ENCODE data around the gene SNCG. TPM values are rescaled to one million over a fixed set of nuclear protein-coding genes. Genes with fewer than 3 reads are reported as not detected.

SNCG gene
- total and polyA plus RNA-seq, 8 donors: 3.7 to 15.0 (median 5.5) TPM

DNA sequence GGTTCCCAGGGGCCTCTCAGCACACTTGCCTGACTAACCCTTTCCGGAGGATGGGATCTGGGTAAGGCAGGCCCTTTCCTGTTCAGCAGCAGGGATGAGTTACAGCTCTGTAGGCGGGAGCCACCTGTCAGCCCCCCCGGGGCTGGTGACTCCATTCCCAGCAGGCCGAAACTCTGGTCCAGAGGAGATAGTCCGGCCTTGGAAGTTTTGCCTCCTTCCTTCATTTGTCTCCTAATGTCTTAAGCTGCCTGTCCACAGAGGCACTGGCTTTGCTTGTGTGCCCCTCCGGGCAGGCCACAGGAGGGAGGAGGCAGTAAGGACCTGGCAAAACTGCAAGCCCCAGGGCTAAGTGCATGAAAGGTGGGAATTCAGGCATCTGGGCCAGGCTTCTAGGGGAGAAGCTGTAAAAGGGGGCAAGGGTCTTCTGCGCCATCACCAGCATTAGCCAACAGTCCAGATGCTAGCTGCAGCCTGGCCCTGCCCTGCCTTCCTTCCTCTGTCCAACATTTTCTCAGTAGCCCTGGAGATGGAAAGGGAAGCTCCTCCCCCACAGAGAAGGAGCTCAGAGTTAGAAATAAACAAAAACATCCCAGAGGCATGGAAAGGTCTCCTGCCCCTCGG lies 11.1 kb downstream of the SNCG start:
- DNase-seq: peak in 2 of 4 donors; percentile 24 to 60
- Histone ChIP-seq H3K9me3 (no peaks in the 10 kb centered on the region), H3K27ac (peak overlapping the region; percentile 89 to 92), H3K36me3 (no peaks in the 10 kb centered on the region), H3K27me3 (peaks cover 0 to 49% of the 10 kb centered on the region in 2 donors), H3K4me3 (peak overlapping the region; percentile 52 to 56), H3K4me1 (peaks cover 32 to 58% of the 10 kb centered on the region in 2 donors)
- TF ChIP-seq, protein P1, sequence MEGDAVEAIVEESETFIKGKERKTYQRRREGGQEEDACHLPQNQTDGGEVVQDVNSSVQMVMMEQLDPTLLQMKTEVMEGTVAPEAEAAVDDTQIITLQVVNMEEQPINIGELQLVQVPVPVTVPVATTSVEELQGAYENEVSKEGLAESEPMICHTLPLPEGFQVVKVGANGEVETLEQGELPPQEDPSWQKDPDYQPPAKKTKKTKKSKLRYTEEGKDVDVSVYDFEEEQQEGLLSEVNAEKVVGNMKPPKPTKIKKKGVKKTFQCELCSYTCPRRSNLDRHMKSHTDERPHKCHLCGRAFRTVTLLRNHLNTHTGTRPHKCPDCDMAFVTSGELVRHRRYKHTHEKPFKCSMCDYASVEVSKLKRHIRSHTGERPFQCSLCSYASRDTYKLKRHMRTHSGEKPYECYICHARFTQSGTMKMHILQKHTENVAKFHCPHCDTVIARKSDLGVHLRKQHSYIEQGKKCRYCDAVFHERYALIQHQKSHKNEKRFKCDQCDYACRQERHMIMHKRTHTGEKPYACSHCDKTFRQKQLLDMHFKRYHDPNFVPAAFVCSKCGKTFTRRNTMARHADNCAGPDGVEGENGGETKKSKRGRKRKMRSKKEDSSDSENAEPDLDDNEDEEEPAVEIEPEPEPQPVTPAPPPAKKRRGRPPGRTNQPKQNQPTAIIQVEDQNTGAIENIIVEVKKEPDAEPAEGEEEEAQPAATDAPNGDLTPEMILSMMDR (IDR thresholded peaks at IDR 0.05): no peak
- ATAC-seq: no peak
- intact Hi-C loops (cut with DNase I): no loop called here

DNA sequence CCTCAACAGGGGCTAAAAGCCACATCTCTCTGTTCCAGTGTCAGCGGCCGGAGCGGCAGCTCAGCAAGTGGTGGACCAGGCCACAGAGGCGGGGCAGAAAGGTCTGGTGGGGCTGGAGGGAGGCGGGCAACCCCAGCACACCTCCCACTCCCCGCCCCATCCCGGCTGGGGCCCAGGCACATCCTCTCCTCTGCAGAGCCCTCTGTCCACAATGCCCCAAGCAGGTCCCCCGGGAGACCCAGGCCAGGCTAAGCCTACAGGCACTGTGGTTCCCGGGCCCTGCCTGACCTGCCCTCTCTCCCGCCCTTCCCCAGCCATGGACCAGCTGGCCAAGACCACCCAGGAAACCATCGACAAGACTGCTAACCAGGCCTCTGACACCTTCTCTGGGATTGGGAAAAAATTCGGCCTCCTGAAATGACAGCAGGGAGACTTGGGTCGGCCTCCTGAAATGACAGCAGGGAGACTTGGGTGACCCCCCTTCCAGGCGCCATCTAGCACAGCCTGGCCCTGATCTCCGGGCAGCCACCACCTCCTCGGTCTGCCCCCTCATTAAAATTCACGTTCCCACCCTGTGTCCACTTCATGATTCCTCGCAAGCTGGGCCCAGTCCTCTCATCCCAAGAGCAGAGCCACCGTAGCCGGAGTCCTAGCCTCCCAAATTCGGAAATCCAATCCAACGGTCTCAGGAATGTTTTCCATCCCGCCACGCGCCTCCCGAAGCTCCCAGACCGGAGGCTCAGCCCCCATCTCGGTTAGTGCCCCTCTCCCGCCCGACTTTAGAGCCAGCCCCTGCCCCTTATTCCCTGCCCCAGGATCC lies 12.0 kb downstream of the SNCG start:
- no peaks in the 10 kb centered on the region for H3K36me3 ChIP-seq
- no peaks in the 10 kb centered on the region for H3K9me3 ChIP-seq
- ATAC-seq (peak; percentile 59), DNase-seq (peak in 3 of 4 donors; percentile 50 to 89 (median 77))
- peak overlapping the region; percentile 89 to 92 for H3K27ac ChIP-seq
- intact Hi-C loops (cut with DNase I): no loop called here
- H3K27me3 ChIP-seq: peaks cover 0 to 49% of the 10 kb centered on the region in 2 donors
- TF ChIP-seq, protein P1 (IDR thresholded peaks at IDR 0.05): no peak
- H3K4me3 ChIP-seq: peak overlapping the region; percentile 52 to 56
- peaks cover 32 to 58% of the 10 kb centered on the region in 2 donors for H3K4me1 ChIP-seq

DNA sequence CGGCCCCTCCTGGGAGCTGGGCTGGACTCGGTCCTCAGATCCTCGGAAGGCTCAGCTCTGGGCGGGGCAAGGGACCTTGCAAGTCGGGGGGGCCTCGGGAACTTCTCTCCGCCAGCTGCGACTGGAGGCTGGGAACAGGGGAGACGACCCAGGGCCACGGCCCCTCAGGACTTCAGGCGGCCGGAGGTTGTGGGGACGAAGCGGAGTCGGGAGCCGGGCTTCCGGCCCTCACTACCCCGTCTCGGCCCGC lies 12.5 kb downstream of the SNCG start:
- DNase-seq (no peak), ATAC-seq (peak; percentile 28)
- peak overlapping the region; percentile 52 to 56 for H3K4me3 ChIP-seq
- H3K36me3 ChIP-seq: no peaks in the 10 kb centered on the region
- peak overlapping the region; percentile 89 to 92 for H3K27ac ChIP-seq
- H3K27me3 ChIP-seq: peaks cover 0 to 49% of the 10 kb centered on the region in 2 donors
- no peaks in the 10 kb centered on the region for H3K9me3 ChIP-seq
- TF ChIP-seq, protein P1 (IDR thresholded peaks at IDR 0.05): no peak
- peaks cover 32 to 55% of the 10 kb centered on the region in 2 donors for H3K4me1 ChIP-seq
- intact Hi-C loops (cut with DNase I): no loop called here

DNA sequence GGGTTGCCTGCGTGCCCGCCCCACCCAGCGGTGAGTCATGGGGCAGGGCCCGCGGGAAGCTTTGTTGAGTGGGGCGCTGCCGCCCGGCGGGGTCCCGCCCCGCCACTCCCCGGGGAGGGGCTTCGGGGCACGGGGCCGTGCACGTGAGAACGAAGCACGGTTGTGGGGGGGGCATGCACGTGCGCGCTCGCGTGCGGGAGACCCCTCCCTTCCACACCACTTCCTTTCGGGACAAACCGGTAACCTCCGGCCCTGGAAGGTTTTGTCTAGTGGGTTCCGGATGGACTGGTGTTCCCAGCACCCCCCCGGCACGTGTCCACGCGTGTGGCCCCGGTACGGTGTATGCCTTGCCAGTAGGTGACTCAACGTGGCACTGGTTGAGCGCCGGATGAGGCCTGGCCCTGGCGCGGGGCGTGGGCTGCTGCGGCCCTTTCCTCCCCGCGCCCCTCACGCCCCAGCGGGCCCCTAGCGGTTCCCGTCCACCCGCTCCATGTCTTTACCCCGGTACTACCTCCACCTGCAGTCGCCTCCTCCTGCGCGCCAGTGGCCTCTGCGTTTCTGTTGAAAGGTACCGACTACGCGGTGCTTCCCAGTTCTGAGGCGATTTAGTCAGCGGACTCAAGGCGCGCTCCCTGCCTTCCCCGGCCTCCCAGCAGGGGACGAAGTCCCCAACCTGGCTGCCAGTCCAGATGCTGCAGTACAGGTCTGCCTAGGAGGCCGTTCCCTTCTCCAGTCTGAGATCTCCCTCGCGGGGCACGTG lies 13.0 kb downstream of the SNCG start:
- Histone ChIP-seq H3K27me3 (peaks cover 0 to 49% of the 10 kb centered on the region in 2 donors), H3K4me1 (peaks cover 28 to 50% of the 10 kb centered on the region in 2 donors), H3K4me3 (peak overlapping the region; percentile 52 to 56), H3K36me3 (no peaks in the 10 kb centered on the region), H3K27ac (peak overlapping the region; percentile 89 to 92), H3K9me3 (no peaks in the 10 kb centered on the region)
- DNase-seq: peak; percentile 89 to 95 (median 92)
- intact Hi-C loops (cut with DNase I): no loop called here
- peak; percentile 87 for ATAC-seq
- TF ChIP-seq, protein P1 (IDR thresholded peaks at IDR 0.05): no peak
